GM23338 (cell line): ENCODE results near the gene SMTN. TPM values are rescaled to one million over a fixed set of nuclear protein-coding genes. Genes with fewer than 3 reads are reported as not detected.

Experiments used
- ATAC-seq: fragments of 200-7000 bp; cut with Tn5 transposase; 3 replicates; pipeline ENCODE4 v1.9.1; 2020
- DNase-seq: peaks from one replicate; pipeline ENCODE4 v3.0.0-alpha.2; 2015; ENCODE audit warnings: low spot score
- H2AFZ ChIP-seq: fragments of 200-600 bp; sonication (generic); 2 replicates; pipeline ENCODE4 v1.8.0; 2016; ENCODE audit warnings: antibody characterized with exemption, mild to moderate bottlenecking, moderate library complexity
- H3F3A ChIP-seq: fragments of 200-600 bp; sonication (generic); replicated peaks from 2 replicates; pipeline ENCODE4 v1.8.0; 2017; ENCODE audit warnings: antibody characterized with exemption, mixed run types, low read depth
- H3K27ac ChIP-seq: fragments of 200-600 bp; sonication (generic); 2 replicates; pipeline ENCODE4 v1.6.1; 2016; ENCODE audit warnings: low read depth
- H3K27me3 ChIP-seq: fragments of 200-600 bp; sonication (generic); 2 replicates; pipeline ENCODE4 v1.8.0; 2016; ENCODE audit warnings: mild to moderate bottlenecking, mixed run types, moderate library complexity; ENCODE audit not compliant: insufficient read depth
- H3K36me3 ChIP-seq: fragments of 200-600 bp; sonication (generic); 2 replicates; pipeline ENCODE4 v1.8.0; 2016; ENCODE audit warnings: mild to moderate bottlenecking; ENCODE audit not compliant: insufficient read depth
- H3K4me1 ChIP-seq: fragments of 200-600 bp; sonication (generic); 2 replicates; pipeline ENCODE4 v1.8.0; 2016; ENCODE audit warnings: mild to moderate bottlenecking, moderate library complexity; ENCODE audit not compliant: insufficient read depth
- H3K4me2 ChIP-seq: fragments of 200-600 bp; sonication (generic); 2 replicates; pipeline ENCODE4 v1.7.1; 2017; ENCODE audit warnings: mixed run types
- H3K4me3 ChIP-seq: fragments of 200-600 bp; sonication (generic); 2 replicates; pipeline ENCODE4 v1.6.1; 2016; ENCODE audit warnings: mixed run types
- H3K79me2 ChIP-seq: fragments of 200-600 bp; sonication (generic); replicated peaks from 2 replicates; pipeline ENCODE4 v1.8.0; 2017; ENCODE audit warnings: mild to moderate bottlenecking; ENCODE audit not compliant: insufficient read depth
- H3K9me2 ChIP-seq: fragments of 200-600 bp; sonication (generic); 2 replicates; pipeline ENCODE4 v1.8.0; 2017; ENCODE audit not compliant: insufficient read depth
- H4K20me1 ChIP-seq: fragments of 200-600 bp; sonication (generic); replicated peaks from 2 replicates; pipeline ENCODE4 v1.8.0; 2017; ENCODE audit warnings: mild to moderate bottlenecking; ENCODE audit not compliant: insufficient read depth
- H3K27ac Mint-ChIP-seq: 2 replicates; pipeline ENCODE4 v1.8.0; 2020; ENCODE audit warnings: inconsistent platforms, mild to moderate bottlenecking, moderate library complexity, mixed read lengths
- H3K27me3 Mint-ChIP-seq: 3 replicates; pipeline ENCODE4 v1.8.0; 2022; ENCODE audit warnings: low read depth, mild to moderate bottlenecking, moderate library complexity, mixed read lengths, inconsistent platforms; ENCODE audit not compliant: insufficient read depth, poor library complexity
- H3K36me3 Mint-ChIP-seq: 3 replicates; pipeline ENCODE4 v1.8.0; 2021; ENCODE audit warnings: low read depth, mild to moderate bottlenecking, inconsistent platforms, moderate library complexity, mixed read lengths
- H3K4me1 Mint-ChIP-seq: 3 replicates; pipeline ENCODE4 v1.8.0; 2020; ENCODE audit warnings: mild to moderate bottlenecking, inconsistent platforms, mixed read lengths
- H3K4me3 Mint-ChIP-seq: 3 replicates; pipeline ENCODE4 v1.8.0; 2021; ENCODE audit warnings: moderate library complexity, mild to moderate bottlenecking, inconsistent platforms, mixed read lengths
- H3K9me3 Mint-ChIP-seq: 3 replicates; pipeline ENCODE4 v1.8.0; 2020; ENCODE audit warnings: moderate library complexity, mild to moderate bottlenecking, inconsistent platforms, mixed read lengths
- ETS1 ChIP-seq: IDR thresholded peaks from 2 replicates; pipeline ENCODE4 v1.6.1; 2016; ENCODE audit warnings: antibody characterized with exemption
- EZH2 ChIP-seq: fragments of 200-600 bp; sonication (generic); IDR thresholded peaks from one replicate; pipeline ENCODE4 v1.8.0; 2017; ENCODE audit warnings: antibody characterized with exemption, mild to moderate bottlenecking, low read depth; ENCODE audit not compliant: unreplicated experiment
- EZH2phosphoT487 ChIP-seq: fragments of 200-600 bp; sonication (generic); IDR thresholded peaks from one replicate; pipeline ENCODE4 v1.8.1; 2018; ENCODE audit warnings: antibody characterized with exemption; ENCODE audit not compliant: unreplicated experiment
- JUNB ChIP-seq: IDR thresholded peaks from one replicate; pipeline ENCODE4 v1.6.1; 2016; ENCODE audit warnings: antibody characterized with exemption; ENCODE audit not compliant: unreplicated experiment
- NANOG ChIP-seq: IDR thresholded peaks from 2 replicates; pipeline ENCODE4 v1.6.1; 2016; ENCODE audit warnings: antibody characterized with exemption, borderline replicate concordance
- POLR2AphosphoS5 ChIP-seq: IDR thresholded peaks from 2 replicates; pipeline ENCODE4 v1.6.1; 2016; ENCODE audit warnings: antibody characterized with exemption, low read depth
- REST ChIP-seq: IDR thresholded peaks from one replicate; pipeline ENCODE4 v1.6.1; 2018; ENCODE audit warnings: antibody characterized with exemption; ENCODE audit not compliant: unreplicated experiment
- STAT1 ChIP-seq: IDR thresholded peaks from one replicate; pipeline ENCODE4 v1.6.1; 2016; ENCODE audit warnings: antibody characterized with exemption; ENCODE audit not compliant: unreplicated experiment
- ZNF114 ChIP-seq: fragments of 250-450 bp; sonication (Bioruptor Pico); IDR thresholded peaks from 2 replicates; pipeline ENCODE4 v1.5.0; 2020; ENCODE audit warnings: mild to moderate bottlenecking, moderate library complexity
- ZNF331 ChIP-seq: fragments of 250-450 bp; sonication (Bioruptor Pico); IDR thresholded peaks from 2 replicates; pipeline ENCODE4 v1.5.0; 2020; ENCODE audit warnings: low read depth, mild to moderate bottlenecking, moderate library complexity
- ZNF462 ChIP-seq: fragments of 250-450 bp; sonication (Bioruptor Pico); IDR thresholded peaks from 2 replicates; pipeline ENCODE4 v1.5.0; 2020; ENCODE audit warnings: mild to moderate bottlenecking, moderate library complexity
- polyA plus RNA-seq: library from polyadenylated mRNA; unstranded; fragments of >200 nt; fragmentation: Nextera tagmentation; extraction: Ambion mirVana; gene quantifications from 2 replicates; pipeline ENCODE4 v1.2.1, GENCODE V29; 2016
- total RNA-seq: library from RNA; depleted of rRNA; stranded (reverse); fragments of >200 nt; shearing (Covaris generic); gene quantifications from 2 replicates; pipeline ENCODE4 v1.2.3, GENCODE V29; 2014

SMTN gene
- total and polyA plus RNA-seq, 2 experiments from 2014 or later = 27.4 to 32.2 TPM

GRCh38 chr22:31062566-31063230 is 18.4 kb upstream of the SMTN start:
- H3K9me2 ChIP-seq = no peaks in the 10 kb centered on the region; the same call in 1 of the 2 replicates
- Mint-ChIP-seq H3K4me1 (no peaks in the 10 kb centered on the region), H3K9me3 (no peaks in the 10 kb centered on the region), H3K4me3 (no peak overlapping the region), H3K27me3 (peaks cover 4% of the 10 kb centered on the region), H3K27ac (no peak overlapping the region), H3K36me3 (no peaks in the 10 kb centered on the region)
- no peak overlapping the region; the same call in 1 of the 2 replicates for H2AFZ ChIP-seq
- ATAC-seq (no peak), DNase-seq (no peak)
- no peaks in the 10 kb centered on the region for H3K79me2 ChIP-seq
- TF ChIP-seq NANOG (no peak), ZNF114 (CRISPR knock-in tag) (no peak), ZNF331 (CRISPR knock-in tag) (no peak), ETS1 (no peak), REST (no peak), ZNF462 (CRISPR knock-in tag) (no peak), JUNB (no peak), EZH2phosphoT487 (no peak), POLR2AphosphoS5 (no peak), EZH2 (no peak), STAT1 (no peak)
- H3K4me1 ChIP-seq = no peaks in the 10 kb centered on the region
- H3K4me2 ChIP-seq = no peak overlapping the region
- H3K36me3 ChIP-seq = no peaks in the 10 kb centered on the region
- no peaks in the 10 kb centered on the region for H4K20me1 ChIP-seq
- H3K4me3 ChIP-seq = no peak overlapping the region
- no peaks in the 10 kb centered on the region for H3F3A ChIP-seq
- no peaks in the 10 kb centered on the region for H3K27me3 ChIP-seq
- no peak overlapping the region for H3K27ac ChIP-seq
